Upper lobe of left lung (tissue), 4 donors: ENCODE results near the gene CRTC3.

Experiments
- CTCF ChIP-seq, 6 experiments: fragments of 450-650 bp in 4 of 6; fragments of 200-600 bp in 2 of 6; sonication (generic) in 2 of 6; IDR thresholded peaks; one replicate each; pipeline ENCODE4 v1.5.1; 2016 to 2019; ENCODE audit warnings: antibody characterized with exemption in 6 of 6
- POLR2A ChIP-seq, 4 donors: fragments of 450-650 bp; IDR thresholded peaks; one replicate each; pipeline ENCODE4 v1.5.1; 2016 to 2017; ENCODE audit warnings: antibody characterized with exemption in 4 of 4, mild to moderate bottlenecking in 2 of 4
- POLR2AphosphoS5 ChIP-seq, 2 donors: sonication (generic); formaldehyde crosslinking; IDR thresholded peaks; one replicate each; pipeline ENCODE4 v1.5.1; 2017; ENCODE audit warnings: antibody characterized with exemption in 2 of 2

GRCh38 chr15:90619468-90619867 lies 89.7 kb downstream of the CRTC3 start:
- no peak for TF ChIP-seq POLR2A (IDR thresholded peaks at IDR 0.05)
- no peak for TF ChIP-seq CTCF (IDR thresholded peaks at IDR 0.05)
- no peak for TF ChIP-seq POLR2AphosphoS5 (IDR thresholded peaks at IDR 0.05)
